ENCODE results near the gene WDR53.
"Not testable (repeated sequence)": the region's sequence is repeated elsewhere in the genome, so short reads cannot be mapped to it uniquely, and the experiment has no call there.

Gene WDR53

GRCh38 chr3:196568246-196569002 lies at the start of gene WDR53, which contains the start of gene FBXO45:
Gene WDR53 (minus strand): TSS chr3:196568554. CDS start chr3:196561475, 7,079 bp downstream.
Gene FBXO45 (plus strand): TSS chr3:196568660. CDS start chr3:196568985, 325 bp downstream.
- DNase-seq = peak; percentile 78

- DNase-seq = no peak
These were observed 48.9 kb upstream of the WDR53 start for GRCh38 chr3:196617256-196617655.

DNA sequence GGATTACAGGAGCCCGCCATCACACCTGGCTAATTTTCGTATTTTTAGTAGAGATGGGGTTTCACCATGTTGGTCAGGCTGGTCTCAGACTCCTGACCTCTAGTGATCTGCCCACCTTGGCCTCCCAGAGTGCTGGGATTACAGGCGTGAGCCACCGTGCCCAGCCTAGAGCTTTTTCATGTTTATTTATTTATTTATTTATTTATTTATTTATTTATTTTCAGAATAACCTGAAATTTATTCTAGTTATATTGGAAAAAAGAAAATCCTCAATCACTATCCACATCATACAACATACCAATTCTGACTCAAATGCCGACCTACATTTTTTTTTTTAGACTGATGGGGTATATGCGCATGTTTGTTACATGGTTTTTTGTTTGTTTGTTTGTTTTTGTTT lies 46.9 kb upstream of the WDR53 start:
- not testable (repeated sequence) for DNase-seq

- no peak for DNase-seq
These were observed 43.6 kb upstream of the WDR53 start for GRCh38 chr3:196611761-196612483.

GRCh38 chr3:196609805-196610515 lies 41.6 kb upstream of the WDR53 start:
- DNase-seq = no peak

DNA sequence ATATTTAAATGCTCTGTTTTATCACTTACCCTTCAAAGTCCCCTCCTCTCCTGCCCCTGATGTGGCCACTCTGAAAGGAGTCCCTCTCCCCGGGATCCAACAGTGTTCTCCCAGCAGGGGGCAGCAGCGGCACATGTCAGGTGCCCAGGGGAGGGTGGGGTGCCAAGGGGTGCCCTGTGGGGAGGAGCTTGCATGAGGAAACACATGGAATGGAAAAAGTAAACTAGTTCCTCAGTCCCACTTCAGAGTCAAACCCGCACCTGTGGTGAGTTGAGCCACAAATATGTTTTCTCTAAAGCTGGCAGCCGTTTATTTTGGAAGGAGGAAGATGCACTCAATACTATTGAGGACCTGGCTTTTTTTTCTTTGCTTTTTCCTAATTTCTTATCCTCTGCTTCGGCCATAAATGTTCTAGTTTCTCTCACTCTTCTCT lies 41.0 kb upstream of the WDR53 start:
- peak; percentile 31 for DNase-seq

- DNase-seq = no peak
These were observed 40.3 kb upstream of the WDR53 start for GRCh38 chr3:196608693-196609092.

DNA sequence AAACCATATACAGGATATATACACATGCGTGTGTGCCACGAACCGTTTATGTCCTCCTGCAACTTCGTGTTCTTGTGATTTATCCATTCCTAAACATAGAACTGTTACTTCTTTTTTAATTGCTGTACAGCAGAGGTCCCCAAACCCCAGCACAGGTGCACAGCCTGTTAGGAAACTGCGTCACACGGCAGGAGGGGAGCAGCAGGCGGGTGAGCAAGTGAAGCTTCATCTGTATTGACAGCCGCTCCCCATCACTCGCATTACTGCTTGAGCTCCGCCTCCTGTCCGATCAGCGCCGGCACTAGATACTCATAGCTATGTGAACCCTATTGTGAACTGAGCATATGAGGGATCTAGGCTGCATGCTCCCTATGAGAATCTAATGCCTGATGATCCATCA lies 36.2 kb upstream of the WDR53 start:
- DNase-seq = no peak

DNA sequence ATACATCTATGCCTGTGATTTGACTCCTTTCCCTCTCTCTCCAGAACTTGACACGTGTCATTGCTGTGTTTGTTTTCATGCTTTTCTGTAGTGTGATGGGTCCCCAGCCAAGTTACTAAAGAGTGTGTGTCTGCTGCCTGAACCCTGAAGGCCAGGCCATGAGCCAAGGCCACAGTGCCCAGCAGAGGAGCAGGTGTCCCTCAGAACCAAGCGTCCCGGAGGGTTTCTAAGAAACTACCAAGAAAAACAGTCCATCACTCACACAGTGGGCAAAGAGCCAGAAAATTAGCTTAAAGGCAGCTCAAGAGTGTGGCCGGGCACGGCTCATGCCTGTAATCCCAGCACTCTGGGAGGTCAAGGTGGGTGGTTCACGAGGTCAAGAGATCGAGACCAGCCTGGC lies 35.3 kb upstream of the WDR53 start:
- DNase-seq = no peak

DNA sequence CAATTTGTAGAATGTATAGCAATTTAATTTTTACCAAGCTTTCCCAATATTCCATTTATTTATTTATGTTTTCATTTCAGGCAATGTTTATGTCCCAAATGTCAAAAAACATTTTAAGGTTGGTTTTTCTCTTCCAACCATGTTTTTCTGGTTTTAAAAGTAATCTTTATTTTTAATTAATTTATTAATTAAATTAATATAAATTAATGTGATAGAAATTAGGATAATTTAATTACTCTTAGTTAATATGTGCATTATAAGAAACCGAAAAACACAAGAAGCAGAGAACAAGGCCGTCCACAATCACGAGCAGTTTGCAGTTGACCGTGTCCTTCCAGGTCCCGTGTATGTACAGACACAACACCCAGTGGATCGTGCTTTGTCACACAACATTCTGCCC lies 34.3 kb upstream of the WDR53 start:
- DNase-seq = no peak

- DNase-seq = no peak
These were observed 32.0 kb upstream of the WDR53 start for GRCh38 chr3:196600359-196600758.

DNA sequence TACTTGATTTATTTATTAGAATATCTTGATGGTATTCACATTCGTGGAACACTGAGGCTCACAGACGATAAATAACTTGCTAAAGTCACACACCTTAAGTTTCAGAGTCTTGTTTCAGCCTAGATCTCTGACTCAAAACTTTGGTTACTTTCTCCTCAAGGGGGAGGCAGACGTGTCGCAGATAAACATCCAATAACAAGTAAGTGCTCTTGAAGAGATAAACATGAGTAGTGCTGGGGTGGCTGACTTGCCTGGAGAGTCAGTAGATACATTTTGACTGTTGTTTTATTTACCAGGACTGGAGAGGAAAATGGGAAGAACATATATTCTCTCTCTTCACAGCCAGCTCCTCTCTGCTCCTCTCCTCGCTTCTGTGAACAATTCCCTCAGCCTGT lies 31.4 kb upstream of the WDR53 start:
- no peak for DNase-seq

GRCh38 chr3:196597971-196598733 lies 29.8 kb upstream of the WDR53 start:
- not testable (repeated sequence) for DNase-seq

DNA sequence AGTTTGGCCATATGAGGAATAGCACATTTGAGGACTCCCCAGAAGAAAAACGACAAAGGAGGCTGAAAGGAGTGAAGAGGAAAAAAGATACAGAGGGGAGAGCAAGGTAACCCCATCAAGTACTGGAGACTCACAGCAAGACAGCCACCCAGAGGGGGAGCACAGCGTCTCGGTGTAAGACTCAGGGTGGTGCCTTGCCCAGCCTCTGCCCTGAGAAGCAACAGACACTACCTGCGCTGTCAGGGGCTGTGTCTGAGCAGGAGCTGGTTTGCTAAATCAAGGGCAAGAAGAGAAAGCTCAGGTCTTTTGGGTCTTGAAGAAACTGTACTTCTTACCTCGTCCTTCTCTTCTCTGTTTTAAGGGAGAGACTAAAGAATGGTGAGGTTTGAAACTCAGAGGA lies 28.0 kb upstream of the WDR53 start:
- no peak for DNase-seq

DNA sequence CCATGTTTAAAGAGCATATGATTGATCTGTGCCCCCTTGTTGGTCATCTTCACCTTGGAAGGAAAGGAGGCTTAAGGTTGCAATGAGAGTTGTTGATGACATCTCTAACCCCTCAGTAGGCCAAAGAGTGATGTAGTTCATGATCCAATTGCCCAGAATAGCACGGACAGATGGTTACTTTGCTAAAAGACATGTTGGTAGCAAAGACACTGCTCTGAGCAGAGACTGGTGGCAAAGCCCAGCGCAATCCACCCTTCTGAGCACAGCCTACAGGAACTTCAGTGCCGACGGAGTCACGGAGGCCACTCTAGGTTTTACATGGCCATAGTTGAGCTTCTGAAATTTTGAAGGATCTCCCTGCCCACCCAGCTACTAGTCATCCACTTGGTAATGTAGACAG lies 21.9 kb upstream of the WDR53 start:
- DNase-seq = no peak

DNA sequence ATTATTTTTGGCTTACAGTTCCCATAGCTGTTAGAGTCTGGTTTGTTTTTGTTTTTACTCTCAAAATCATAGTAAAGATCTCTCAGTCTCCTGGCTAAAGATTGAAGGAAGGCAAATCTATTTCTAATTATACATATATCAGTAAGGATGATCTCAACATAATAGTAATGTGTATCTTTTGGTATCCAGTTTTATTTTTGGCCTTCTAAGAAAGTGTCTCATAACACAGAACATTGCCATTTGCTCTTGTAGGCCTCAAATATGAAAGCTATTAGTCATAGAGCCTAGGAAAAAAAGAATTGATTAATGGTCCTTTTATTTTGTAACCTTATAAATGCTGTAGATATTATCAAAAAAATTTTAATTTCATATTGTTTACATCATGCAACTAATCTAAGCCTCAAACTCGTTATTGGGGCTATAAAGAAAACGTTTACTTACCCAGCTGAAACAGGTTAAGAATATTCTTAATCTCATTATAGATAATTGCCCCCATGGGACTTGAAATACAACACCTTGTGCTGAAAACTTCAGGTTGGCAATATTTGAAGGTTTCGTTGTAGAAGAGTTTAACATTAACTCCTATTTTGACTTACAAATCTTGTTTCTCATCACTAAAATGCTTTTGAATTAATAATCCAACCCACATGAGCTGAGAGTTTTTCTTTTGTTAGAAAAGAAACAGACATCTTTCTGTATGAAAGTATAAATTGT lies 16.8 kb upstream of the WDR53 start:
- peak; percentile 22 for DNase-seq

DNA sequence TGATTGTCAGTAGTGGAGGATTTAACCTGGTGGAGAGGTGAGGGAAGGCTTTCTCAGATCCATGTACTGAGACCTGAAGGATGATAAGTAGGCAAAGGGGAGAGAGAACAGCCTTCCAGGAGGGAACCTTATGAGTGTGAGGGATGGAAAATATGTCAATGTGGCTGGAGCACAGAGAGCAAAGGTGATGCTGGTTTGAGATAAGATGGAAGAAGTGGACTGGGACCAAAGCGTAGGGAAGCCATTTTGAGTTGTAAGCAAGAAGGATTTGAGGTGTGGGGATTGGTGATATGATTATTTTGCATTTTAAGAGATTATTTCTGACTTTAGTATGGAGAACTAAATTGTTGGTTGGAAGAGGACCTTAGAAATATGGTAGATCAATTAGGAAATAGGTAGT lies 4.0 kb upstream of the WDR53 start:
- DNase-seq = no peak

DNA sequence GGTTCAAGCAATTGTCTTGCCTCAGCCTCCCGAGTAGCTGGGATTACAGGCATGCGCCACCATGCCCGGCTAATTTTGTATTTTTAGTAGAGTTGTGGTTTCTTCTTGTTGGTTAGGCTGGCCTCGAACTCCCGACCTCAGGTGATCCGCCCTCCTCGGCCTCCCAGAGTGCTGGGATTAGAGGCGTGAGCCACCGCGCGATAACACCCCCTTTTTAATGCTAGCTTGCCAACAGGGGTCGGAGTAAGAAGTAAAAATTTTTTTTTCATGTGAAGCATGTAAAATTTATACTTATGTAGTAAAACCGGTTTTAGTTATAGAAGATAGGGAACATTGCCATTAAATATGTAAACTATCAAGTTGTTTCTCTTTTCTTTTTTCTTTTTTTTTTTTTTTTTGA lies 2.0 kb upstream of the WDR53 start:
- not testable (repeated sequence) for DNase-seq

DNA sequence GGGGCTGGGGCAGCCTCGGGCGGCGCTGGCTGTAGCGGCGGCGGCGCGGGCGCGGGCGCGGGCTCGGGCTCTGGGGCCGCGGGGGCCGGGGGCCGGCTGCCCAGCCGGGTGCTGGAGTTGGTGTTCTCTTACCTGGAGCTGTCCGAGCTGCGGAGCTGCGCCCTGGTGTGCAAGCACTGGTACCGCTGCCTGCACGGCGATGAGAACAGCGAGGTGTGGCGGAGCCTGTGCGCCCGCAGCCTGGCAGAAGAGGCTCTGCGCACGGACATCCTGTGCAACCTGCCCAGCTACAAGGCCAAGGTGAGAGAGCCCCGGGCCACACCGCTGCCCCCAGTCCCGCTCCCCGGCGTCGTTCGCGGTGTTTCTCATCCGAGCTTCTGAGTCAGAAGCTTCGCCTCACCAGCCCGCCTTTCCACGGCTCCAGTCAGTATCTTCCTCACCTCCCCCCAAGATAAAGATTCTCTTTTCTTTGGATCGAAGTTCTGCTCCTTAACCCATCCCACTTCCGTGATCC lies 706 bp upstream of the WDR53 start:
- DNase-seq = no peak

GRCh38 chr3:196563721-196564225 lies 4.6 kb downstream of the WDR53 start:
- no peak for DNase-seq

DNA sequence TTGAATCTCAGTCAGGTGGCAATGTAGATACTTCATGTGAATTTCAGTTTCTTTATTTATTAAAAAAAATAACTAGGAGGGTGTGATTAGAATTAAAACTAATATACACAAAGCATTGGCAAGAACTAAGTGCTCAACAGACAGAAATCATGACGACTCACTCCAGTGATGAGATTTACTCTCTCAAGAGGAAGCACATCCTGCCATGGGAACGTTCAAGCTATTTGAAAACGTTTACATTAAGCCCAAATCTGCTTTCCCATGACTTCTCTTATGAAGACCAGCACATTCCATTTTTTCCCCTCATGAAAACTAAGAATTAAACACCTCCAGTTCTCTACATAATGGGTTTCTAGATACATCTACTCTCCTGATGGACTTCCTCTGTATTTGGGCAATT lies 8.5 kb downstream of the WDR53 start:
- no peak for DNase-seq

DNA sequence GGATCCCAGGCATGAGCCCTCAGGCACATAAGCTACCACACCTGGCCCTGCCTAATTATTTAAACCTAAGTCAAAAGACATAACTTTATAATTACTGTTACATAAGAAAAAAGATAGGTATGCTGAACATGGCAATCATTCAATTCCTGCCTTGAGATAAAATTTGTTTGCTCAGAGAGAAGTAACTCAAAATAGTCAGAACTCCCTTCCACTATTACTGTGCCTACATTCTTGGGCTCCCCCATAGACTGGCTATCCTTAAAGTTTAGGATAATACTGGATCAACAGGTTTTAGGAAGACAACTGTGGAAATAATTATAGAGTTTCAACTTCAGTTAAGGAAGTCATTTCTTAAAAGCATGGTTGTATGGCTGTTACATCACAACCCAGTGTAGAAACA lies 9.9 kb downstream of the WDR53 start:
- no peak for DNase-seq
